Left lung (tissue), 10 donors: Measurements from ENCODE around the gene TBCA. TPM values are rescaled to one million over a fixed set of nuclear protein-coding genes. Genes with fewer than 3 reads are reported as not detected.

Experiments used
- ATAC-seq: fragments of 200-7000 bp; cut with Tn5 transposase; one replicate; pipeline ENCODE4 v1.9.1; 2020; ENCODE audit warnings: moderate library complexity
- DNase-seq, 4 donors: peaks; one replicate each; pipeline ENCODE4 v3.0.0-alpha.2; 2013 to 2020
- H3K27ac ChIP-seq, 2 donors: fragments of 200-600 bp; sonication (generic) in 1 of 2; one replicate each; pipeline versions ENCODE4 v1.5.0 to v1.8.0; 2020 to 2021
- H3K27me3 ChIP-seq, 2 donors: fragments of 200-600 bp; sonication (generic) in 1 of 2; one replicate each; pipeline versions ENCODE4 v1.5.0 to v1.8.0; 2020 to 2021
- H3K36me3 ChIP-seq, 2 donors: fragments of 200-600 bp; sonication (generic) in 1 of 2; one replicate each; pipeline versions ENCODE4 v1.5.0 to v1.8.0; 2020 to 2021
- H3K4me1 ChIP-seq, 2 donors: fragments of 200-600 bp; one replicate each; pipeline ENCODE4 v1.8.0; 2021
- H3K4me3 ChIP-seq, 2 donors: fragments of 200-600 bp; sonication (generic) in 1 of 2; one replicate each; pipeline versions ENCODE4 v1.5.0 to v1.8.0; 2020 to 2021; ENCODE audit warnings: mild to moderate bottlenecking in 1 of 2
- H3K9me3 ChIP-seq, 2 donors: fragments of 200-600 bp; sonication (generic) in 1 of 2; one replicate each; pipeline versions ENCODE4 v1.5.0 to v1.8.0; 2020 to 2021
- intact Hi-C, 2 donors: fragments of 100-400 bp; cut with DNase I; formaldehyde crosslinking; loops; one replicate each; pipeline versions ENCODE4 v1.11.2 to v1.14.2; 2022
- polyA plus RNA-seq, 6 donors: library from polyadenylated mRNA; unstranded; fragments of 120-200 nt; gene quantifications; one replicate each; pipeline ENCODE4 v1.2.1, GENCODE V29; 2013; ENCODE audit not compliant: insufficient read length in 6 of 6
- total RNA-seq, 2 donors: library from RNA; stranded (reverse); fragmentation: NEBNext Ultra II Directional; extraction: Animal tissue kit (Norgen Biotek cat#: 25700); gene quantifications; one replicate each; pipeline ENCODE4 v1.2.1, GENCODE V29; 2021
- TF ChIP-seq, protein P1 (sequence below), 2 donors: fragments of 200-600 bp; sonication (generic) in 1 of 2; IDR thresholded peaks; one replicate each; pipeline versions ENCODE4 v1.5.0 to v1.8.0; 2021; ENCODE audit warnings: antibody characterized with exemption in 2 of 2
- donor health status: DM: no; HTN: yes; CAD: no.
- donor health status: DM: no; HTN: no; CAD: no.

The TBCA gene
- total and polyA plus RNA-seq, 8 donors: 117 to 315 (median 251) TPM

DNA sequence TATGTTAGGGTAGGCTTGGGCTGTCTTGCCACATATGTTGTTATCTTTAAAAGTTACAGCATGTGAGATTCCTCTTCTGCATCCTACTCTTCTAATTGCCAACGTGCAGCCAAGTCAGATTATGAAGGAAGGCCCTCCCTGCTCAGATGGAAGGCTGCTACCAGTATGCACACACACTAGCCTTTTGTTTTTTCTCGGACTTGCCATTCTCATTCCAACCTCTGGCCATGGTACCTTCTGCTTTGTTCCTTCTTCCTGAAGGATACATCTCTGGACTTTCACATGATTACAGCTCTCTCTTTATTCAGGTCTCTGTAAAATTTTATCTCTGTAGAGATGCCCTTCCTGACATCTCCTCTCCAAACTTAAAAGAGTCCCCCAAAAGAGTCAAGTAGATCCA lies 124.8 kb downstream of the TBCA start:
- ATAC-seq: no peak
- Histone ChIP-seq H3K36me3 (no peaks in the 10 kb centered on the region), H3K4me1 (no peaks in the 10 kb centered on the region), H3K27ac (no peak overlapping the region), H3K9me3 (no peaks in the 10 kb centered on the region), H3K4me3 (no peak overlapping the region), H3K27me3 (peaks cover 13 to 71% of the 10 kb centered on the region in 2 donors)
- intact Hi-C loops: no loop called here
- DNase-seq: no peak
- TF ChIP-seq, protein P1, sequence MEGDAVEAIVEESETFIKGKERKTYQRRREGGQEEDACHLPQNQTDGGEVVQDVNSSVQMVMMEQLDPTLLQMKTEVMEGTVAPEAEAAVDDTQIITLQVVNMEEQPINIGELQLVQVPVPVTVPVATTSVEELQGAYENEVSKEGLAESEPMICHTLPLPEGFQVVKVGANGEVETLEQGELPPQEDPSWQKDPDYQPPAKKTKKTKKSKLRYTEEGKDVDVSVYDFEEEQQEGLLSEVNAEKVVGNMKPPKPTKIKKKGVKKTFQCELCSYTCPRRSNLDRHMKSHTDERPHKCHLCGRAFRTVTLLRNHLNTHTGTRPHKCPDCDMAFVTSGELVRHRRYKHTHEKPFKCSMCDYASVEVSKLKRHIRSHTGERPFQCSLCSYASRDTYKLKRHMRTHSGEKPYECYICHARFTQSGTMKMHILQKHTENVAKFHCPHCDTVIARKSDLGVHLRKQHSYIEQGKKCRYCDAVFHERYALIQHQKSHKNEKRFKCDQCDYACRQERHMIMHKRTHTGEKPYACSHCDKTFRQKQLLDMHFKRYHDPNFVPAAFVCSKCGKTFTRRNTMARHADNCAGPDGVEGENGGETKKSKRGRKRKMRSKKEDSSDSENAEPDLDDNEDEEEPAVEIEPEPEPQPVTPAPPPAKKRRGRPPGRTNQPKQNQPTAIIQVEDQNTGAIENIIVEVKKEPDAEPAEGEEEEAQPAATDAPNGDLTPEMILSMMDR (IDR thresholded peaks at IDR 0.05): no peak

DNA sequence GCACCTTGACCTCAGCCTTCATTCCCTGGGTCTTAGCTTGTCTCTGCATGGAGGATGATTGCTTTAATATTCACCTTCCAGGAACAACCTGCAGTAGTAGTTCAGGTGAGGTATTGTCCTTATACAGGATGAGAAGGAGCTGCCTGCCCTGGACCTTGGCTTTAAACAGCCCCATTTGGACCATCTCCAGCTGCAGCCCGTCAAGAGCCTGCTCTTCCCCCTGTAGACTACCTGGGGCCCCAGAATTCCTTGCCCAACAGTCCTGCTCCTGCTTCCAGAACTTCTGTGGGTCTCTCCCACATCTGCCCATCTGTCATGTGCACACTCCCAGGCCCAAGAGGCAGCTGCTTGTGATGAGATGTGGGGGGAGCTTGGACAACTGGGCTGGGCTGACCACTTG lies 125.5 kb downstream of the TBCA start:
- TF ChIP-seq, protein P1 (IDR thresholded peaks at IDR 0.05): no peak
- H3K27ac ChIP-seq: no peak overlapping the region
- peaks cover 20 to 76% of the 10 kb centered on the region in 2 donors for H3K27me3 ChIP-seq
- intact Hi-C loops: no loop called here
- no peaks in the 10 kb centered on the region for H3K9me3 ChIP-seq
- DNase-seq: no peak
- ATAC-seq: no peak
- H3K36me3 ChIP-seq: no peaks in the 10 kb centered on the region
- H3K4me1 ChIP-seq: peaks cover 0 to 2% of the 10 kb centered on the region in 2 donors
- H3K4me3 ChIP-seq: no peak overlapping the region

DNA sequence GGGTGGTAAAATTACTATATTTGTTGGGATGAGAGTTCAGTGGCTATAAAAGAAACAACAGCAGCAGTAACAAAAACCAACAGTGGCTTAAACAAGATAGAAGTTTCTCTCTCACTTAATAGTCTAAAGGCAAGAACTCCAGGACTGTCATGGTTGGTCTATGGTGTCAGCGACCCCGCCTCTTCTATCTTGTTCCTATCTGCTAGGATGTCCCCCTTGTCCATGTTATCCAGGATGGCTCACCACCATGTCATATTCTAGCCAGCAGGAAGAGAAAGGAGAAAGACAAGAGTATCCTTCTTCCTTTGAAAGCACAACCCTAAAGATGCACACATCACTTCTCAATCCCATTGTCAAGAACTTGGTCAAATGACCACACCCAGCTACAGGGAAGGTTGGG lies 126.4 kb downstream of the TBCA start:
- no peaks in the 10 kb centered on the region for H3K36me3 ChIP-seq
- H3K4me1 ChIP-seq: peaks cover 0 to 10% of the 10 kb centered on the region in 2 donors
- intact Hi-C loops: no loop called here
- no peak overlapping the region for H3K4me3 ChIP-seq
- TF ChIP-seq, protein P1 (IDR thresholded peaks at IDR 0.05): no peak
- H3K27ac ChIP-seq: no peak overlapping the region
- H3K9me3 ChIP-seq: no peaks in the 10 kb centered on the region
- DNase-seq (no peak), ATAC-seq (no peak)
- H3K27me3 ChIP-seq: peaks cover 27 to 78% of the 10 kb centered on the region in 2 donors

DNA sequence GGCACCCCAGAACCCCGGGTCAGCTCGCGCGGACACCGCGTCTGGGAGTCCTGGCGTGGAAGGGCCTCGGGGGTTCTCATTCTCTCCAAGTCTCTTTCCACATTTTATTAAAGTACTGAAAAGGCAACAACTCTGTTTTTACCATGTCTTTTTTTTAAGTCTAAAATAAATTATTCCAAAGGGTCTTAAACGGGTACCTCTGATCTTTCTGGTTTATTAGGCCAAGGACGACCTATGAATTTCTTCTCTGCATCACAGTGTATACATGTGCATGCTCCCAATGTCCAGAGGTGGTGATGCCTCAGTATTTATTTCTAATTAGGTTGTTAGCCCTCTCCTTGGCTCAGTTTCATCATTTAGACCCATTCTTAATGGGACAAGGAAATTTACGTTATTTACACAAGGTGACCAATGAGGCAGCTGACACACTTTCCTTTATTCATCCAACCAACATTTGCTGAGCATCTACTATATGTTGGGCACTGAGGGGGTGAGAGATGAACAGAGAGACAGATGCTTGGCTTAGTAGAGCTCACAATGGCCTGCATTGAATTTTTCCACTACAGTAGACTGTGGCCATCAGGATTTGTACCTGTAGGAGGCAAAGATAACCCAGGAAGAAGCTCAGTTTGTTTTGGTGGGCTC lies 130.0 kb downstream of the TBCA start:
- H3K36me3 ChIP-seq: no peaks in the 10 kb centered on the region
- H3K4me1 ChIP-seq: peaks cover 0 to 26% of the 10 kb centered on the region in 2 donors
- ATAC-seq (no peak), DNase-seq (no peak)
- TF ChIP-seq, protein P1 (IDR thresholded peaks at IDR 0.05): no peak
- H3K9me3 ChIP-seq: no peaks in the 10 kb centered on the region
- no peak overlapping the region for H3K27ac ChIP-seq
- intact Hi-C loops: no loop called here
- no peak overlapping the region for H3K4me3 ChIP-seq
- peaks cover 64 to 98% of the 10 kb centered on the region in 2 donors for H3K27me3 ChIP-seq

DNA sequence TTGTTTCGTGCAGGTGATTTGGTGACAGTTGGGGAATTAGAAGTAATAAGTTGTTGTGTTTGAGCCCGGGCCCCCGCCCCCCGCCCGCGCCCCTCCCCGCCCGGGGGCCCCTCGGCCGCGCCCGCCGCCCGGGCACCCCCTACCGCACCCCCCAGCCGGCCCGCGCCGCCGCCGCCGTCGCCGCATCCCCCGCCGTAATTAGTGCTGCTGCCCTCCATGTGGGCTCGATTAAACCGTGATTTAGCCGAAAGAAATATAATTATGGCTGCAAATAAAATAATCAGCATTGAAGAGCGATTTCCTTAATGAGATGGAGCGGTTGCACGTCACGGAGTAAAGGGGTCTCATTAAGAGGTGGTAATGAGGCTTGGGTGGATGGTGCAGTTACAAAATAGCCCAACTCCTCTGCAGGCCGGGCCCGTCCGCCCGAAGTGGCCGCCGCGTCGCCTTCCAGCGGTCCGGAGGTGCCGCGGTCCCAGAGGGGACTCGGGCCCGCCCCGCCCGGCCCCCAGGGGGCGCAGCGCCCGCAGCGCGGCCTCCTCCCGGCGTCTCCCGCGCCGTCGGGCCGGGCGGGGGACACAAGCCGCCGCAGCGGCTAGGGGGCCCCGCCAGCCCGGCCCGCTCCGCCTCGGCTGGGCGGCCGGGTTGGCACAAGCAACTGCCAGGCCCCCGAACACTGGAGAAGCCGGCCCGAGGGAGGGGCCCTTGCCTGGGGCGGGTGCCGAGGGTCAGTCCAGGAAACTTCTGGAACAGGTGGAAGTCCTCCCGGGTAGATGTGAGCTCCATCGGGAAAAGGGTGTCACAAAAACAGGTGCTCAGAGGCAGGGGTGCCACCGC lies 130.8 kb downstream of the TBCA start:
- peak; percentile 83 for ATAC-seq
- H3K4me3 ChIP-seq: no peak overlapping the region
- intact Hi-C loops: no loop called here

More for the DNA sequence above, 130.8 kb downstream of the TBCA start:
- Histone ChIP-seq H3K4me1 (peaks cover 0 to 32% of the 10 kb centered on the region in 2 donors), H3K9me3 (no peaks in the 10 kb centered on the region), H3K27ac (no peak overlapping the region), H3K27me3 (peaks cover 71 to 98% of the 10 kb centered on the region in 2 donors), H3K36me3 (no peaks in the 10 kb centered on the region)
- peak in 1 of 4 donors; percentile 87 for DNase-seq
- TF ChIP-seq, protein P1 (IDR thresholded peaks at IDR 0.05): peak; percentile 24 to 50
